Measurements from ENCODE around the gene HAVCR2.
"Not testable (repeated sequence)": the region's sequence is repeated elsewhere in the genome, so short reads cannot be mapped to it uniquely, and the experiment has no call there.

HAVCR2 gene

GRCh38 chr5:157086751-157087359 is 22.0 kb downstream of the HAVCR2 start:
- no peak for DNase-seq

- DNase-seq, result no peak
Observed at GRCh38 chr5:157085930-157086329, 22.9 kb downstream of the HAVCR2 start.

GRCh38 chr5:157080286-157080685 is 28.6 kb downstream of the HAVCR2 start:
- no peak for DNase-seq

GRCh38 chr5:157076558-157076957 is 32.3 kb downstream of the HAVCR2 start:
- no peak for DNase-seq

- DNase-seq, result peak in 1 of 2 donors; percentile 6
Observed at GRCh38 chr5:157072508-157072907, 36.3 kb downstream of the HAVCR2 start.

GRCh38 chr5:157069949-157070348 is 38.9 kb downstream of the HAVCR2 start:
- DNase-seq, result no peak

GRCh38 chr5:157068785-157069184 is 40.1 kb downstream of the HAVCR2 start:
- no peak for DNase-seq

- DNase-seq, result no peak
Observed at GRCh38 chr5:157068339-157068738, 40.5 kb downstream of the HAVCR2 start.

- no peak for DNase-seq
Observed at GRCh38 chr5:157067005-157067404, 41.8 kb downstream of the HAVCR2 start.

- no peak for DNase-seq
Observed at GRCh38 chr5:157066080-157066479, 42.8 kb downstream of the HAVCR2 start.

GRCh38 chr5:157063776-157064430 is 44.9 kb downstream of the HAVCR2 start:
- no peak for DNase-seq

- DNase-seq, result no peak
Observed at GRCh38 chr5:157059891-157060290, 49.0 kb downstream of the HAVCR2 start.

- no peak for DNase-seq
Observed at GRCh38 chr5:157059093-157059539, 49.7 kb downstream of the HAVCR2 start, which contains the start of gene HAVCR1. TSS of gene HAVCR1 (minus strand) at chr5:157059116. CDS start at chr5:157057943, 1,173 bp downstream.

- DNase-seq, result no peak
Observed at GRCh38 chr5:157057459-157058370, 51.1 kb downstream of the HAVCR2 start.

- not testable (repeated sequence) for DNase-seq
Observed at GRCh38 chr5:157056848-157057247, 52.0 kb downstream of the HAVCR2 start.

GRCh38 chr5:157051604-157052245 is 57.1 kb downstream of the HAVCR2 start:
- DNase-seq, result no peak

- no peak for DNase-seq
Observed at GRCh38 chr5:157050050-157050449, 58.8 kb downstream of the HAVCR2 start.

- DNase-seq, result no peak
Observed at GRCh38 chr5:157049605-157050004, 59.2 kb downstream of the HAVCR2 start.

GRCh38 chr5:157047898-157048297 is 60.9 kb downstream of the HAVCR2 start:
- no peak for DNase-seq

- DNase-seq, result not testable (repeated sequence)
Observed at GRCh38 chr5:157047016-157047415, 61.8 kb downstream of the HAVCR2 start.

GRCh38 chr5:157046041-157046440 is 62.8 kb downstream of the HAVCR2 start:
- no peak for DNase-seq

GRCh38 chr5:157045601-157046000 is 63.2 kb downstream of the HAVCR2 start:
- no peak for DNase-seq
